ENCODE measurements around the gene CFC1B.
"Not testable (repeated sequence)": the region's sequence is repeated elsewhere in the genome, so short reads cannot be mapped to it uniquely, and the experiment has no call there.

CFC1B gene

GRCh38 chr2:130520992-130521391 lies at the start of gene CFC1B:
CFC1B (plus strand) TSS chr2:130521222; CDS start chr2:130521485, 263 bp downstream.
- DNase-seq: not testable (repeated sequence)

GRCh38 chr2:130491073-130491472 lies 29.9 kb upstream of the CFC1B start:
- DNase-seq: not testable (repeated sequence)

GRCh38 chr2:130509228-130509627 lies 11.8 kb upstream of the CFC1B start, which contains the start of gene POTEI:
POTEI (minus strand) TSS chr2:130509328; CDS start chr2:130509235, 93 bp downstream.
- not testable (repeated sequence) for DNase-seq

DNA sequence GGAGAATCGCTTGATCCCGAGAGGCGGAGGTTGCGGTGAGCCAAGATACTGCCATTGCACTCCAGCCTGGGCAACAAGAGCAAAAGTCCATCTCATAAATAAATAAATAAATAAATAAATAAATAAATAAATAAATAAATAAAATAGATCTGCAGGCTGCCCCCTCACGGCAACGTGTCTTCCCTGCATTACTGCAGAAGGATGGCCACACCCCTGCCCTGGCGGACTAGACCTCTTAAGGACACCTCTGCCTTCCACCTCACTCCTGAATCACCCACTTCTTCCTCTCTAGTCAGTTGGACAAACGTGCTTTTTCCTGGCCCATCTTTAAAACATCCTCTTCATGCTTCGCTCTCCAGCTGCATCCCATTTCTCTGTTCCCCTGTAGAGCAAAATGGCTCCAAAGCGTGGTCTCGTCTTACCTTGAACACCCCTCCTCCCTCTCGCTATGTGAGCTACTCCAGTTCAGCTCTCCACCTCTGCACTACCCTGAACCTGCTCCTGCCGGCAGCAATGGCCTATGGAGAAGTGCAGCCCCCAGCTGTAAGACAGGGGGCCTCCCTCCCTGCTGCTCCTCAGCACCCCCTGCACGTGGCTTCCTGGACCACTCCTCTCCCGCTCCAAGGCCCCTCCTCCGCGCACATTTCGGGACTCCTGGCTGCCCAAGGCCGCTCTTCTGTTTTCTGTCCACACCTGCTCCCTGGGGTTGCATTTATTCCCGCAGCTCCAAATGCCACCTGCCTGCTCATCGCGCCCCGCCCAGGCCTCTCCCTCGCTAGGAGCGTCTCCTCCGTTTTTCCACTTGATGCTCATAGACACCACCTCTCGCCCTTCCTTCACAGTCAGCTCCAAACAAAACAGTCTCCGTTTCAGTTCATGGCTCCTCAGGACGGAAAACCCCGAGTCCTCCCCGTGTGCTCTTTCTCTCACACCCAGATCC lies 9.9 kb upstream of the CFC1B start:
- DNase-seq: not testable (repeated sequence)

DNA sequence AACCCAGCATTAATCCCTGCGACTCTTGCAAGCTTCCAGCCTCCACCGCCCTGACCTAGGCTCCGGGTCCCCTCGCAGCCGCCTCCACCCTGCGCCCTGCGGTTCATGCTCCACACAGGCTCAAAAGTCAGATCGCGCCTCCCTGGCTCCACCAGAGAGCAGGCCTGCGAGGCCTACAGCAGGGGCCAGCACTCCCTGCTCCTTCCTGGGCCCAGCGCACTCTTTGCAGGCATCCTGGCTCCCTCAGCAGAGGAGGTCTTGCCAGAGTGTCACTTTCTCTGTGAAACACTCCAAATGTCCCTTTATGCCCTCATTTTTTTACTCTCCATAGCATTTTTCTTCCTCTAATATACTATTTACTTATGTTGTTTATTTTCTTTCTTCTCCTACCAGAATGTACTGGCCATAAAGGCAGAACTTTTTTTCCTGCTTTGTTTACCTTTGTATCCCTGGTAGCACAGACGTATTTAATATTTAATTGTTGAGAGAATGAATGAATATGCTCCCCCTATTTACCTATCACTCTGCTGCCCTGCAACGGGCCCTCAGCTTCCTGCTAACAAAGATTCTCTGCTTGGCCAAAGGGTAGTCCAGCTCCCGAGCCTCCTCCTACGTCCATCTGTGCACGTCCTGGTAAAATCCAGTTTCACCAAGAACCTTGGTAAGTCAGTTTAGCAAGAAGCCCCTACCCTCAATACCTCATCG lies 9.1 kb upstream of the CFC1B start:
- not testable (repeated sequence) for DNase-seq

DNA sequence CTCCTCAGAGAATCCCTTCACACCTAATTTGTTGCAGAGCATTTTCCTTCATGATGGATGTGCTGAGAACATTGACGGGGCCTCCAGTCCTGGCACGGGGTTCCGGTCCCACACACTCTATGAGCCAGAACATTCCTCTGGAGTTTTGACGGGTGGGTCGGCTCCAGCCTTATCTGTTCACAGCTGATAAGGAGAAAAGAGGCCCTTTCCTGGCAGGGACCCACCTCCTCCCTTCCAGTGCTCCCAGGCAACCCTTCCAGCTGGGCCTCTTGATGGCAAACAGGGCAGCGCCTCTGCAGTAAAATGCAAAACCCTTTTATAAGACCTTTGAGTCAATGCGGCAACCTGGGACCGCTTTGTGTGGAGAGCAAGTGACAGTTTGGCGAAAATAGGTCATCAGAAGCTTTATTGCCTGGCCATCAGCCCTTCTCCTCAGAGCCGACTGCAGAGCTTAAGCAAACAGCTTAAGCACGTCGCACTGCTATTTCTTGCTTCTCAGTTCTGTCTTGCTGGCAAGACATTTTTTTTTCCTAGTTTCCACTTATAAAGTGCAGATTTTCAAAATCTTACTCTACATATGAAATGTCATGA lies 2.4 kb upstream of the CFC1B start:
- DNase-seq: not testable (repeated sequence)

DNA sequence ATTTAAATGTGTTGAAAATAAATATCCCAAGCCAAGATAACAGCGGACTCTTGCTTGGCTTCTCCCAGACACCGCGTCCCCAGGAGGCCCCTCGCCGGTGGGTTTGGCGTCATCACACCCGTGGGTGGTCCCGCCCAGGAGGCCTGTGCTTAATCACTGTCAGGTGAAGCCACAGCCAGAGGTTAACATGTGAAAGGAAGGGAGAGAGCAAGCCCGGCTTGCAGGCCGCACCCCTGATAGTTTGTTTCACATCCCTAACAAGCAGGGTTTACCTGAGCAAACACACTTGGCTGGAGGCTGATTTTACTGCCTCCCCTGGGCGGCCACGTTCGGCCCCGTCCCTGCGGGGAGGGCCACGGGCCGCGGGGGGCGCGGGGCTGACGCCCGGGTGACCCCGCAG lies 1.4 kb downstream of the CFC1B start:
- DNase-seq: not testable (repeated sequence)

- DNase-seq: not testable (repeated sequence)
These were observed 6.4 kb downstream of the CFC1B start for GRCh38 chr2:130527365-130527967.

DNA sequence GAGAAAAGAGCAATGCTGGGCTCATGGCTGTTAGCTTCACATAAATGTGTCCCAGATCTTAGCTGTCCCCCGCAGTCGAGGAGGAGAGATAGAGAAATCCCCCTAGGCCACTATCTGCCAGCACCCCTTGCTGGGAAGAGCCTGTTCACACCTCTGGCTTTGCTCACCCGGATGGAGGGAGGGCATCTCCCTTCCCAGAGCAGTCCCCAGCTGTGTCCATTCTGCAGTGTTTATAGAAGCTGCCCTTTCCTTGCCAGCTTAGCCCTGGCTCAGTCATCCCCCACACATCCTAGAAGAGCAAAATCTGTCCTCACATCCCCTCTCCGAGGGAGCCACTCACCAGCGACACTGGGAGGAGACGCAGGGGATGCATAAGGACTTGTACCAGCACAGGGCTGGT lies 8.5 kb downstream of the CFC1B start:
- DNase-seq: not testable (repeated sequence)

DNA sequence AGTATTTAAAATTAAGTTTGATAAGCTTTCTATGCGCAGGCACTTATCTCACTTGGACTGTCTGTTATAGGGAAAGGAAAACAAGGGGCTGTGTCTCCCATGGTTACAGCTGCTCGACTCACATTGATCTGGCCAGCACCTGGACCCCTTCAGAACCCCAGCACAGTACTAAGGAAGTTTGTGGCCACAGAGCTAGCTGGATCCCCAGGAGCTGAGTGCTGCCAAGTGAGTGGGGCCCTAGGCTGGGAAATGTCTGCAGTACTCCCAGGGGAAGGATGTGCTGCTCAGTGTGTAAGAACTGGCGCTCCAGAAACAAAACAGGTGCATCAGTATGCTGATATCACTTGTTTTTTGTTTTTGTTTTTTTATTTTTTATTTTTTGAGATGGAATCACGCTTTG lies 9.2 kb downstream of the CFC1B start:
- not testable (repeated sequence) for DNase-seq

GRCh38 chr2:130531225-130531624 lies 10.2 kb downstream of the CFC1B start:
- not testable (repeated sequence) for DNase-seq

- DNase-seq: not testable (repeated sequence)
These were observed 10.7 kb downstream of the CFC1B start for GRCh38 chr2:130531672-130532071.

DNA sequence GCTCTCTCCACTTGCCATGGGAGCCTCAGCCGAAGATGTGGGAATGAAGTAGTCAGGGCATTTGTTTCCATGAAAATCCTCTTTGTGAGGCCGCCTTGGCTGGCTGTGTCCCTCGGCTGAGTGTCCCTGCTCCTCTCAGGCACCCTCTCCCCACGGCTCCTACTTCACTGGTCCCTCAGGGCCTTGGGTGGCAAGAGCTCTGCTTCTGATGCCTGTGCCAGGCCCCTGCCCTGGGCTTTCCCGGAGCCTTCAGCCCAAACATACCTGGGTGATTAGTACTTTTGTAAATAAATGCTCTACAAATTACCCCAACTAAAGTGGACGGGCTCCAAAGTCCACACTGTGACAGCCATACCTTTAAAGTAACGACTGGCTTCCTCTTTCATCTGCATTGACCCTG lies 15.6 kb downstream of the CFC1B start:
- DNase-seq: not testable (repeated sequence)

DNA sequence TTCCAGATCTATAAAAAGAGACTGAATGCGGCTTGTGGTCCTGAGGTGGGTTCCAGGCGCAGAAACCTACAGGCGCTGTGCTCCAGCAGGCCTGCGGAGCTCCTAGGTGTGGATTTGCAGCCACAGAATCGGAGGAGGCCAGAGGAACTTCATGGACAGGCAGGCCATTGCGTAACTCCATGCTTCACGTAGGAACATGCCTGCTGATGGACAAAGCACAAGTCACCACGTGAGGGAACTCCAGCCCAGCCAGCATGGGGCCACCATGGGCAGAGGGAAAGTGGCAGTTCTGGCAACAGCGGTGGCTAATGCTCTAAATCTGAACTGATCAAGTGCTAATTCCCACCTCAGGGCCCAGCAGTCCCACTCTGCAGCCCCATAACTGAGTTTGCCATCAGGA lies 17.2 kb downstream of the CFC1B start:
- not testable (repeated sequence) for DNase-seq

DNA sequence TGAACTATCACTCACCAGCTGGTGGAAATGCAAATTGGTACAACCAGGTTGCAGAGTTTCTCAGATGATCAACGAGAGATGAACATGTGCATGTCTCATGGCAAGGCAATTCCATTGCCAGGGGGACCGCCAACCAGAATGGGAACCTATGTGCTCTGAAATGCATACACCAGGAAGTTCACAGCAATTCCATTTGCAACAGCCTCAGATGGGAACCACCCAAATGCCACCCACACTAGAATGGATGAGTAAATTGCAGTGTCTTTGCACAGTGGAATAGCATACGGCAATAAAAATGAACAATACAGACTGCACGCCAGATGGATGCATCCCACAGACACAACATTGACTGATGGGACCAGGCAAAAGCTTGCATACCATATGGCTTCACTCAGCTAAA lies 21.8 kb downstream of the CFC1B start:
- DNase-seq: not testable (repeated sequence)

DNA sequence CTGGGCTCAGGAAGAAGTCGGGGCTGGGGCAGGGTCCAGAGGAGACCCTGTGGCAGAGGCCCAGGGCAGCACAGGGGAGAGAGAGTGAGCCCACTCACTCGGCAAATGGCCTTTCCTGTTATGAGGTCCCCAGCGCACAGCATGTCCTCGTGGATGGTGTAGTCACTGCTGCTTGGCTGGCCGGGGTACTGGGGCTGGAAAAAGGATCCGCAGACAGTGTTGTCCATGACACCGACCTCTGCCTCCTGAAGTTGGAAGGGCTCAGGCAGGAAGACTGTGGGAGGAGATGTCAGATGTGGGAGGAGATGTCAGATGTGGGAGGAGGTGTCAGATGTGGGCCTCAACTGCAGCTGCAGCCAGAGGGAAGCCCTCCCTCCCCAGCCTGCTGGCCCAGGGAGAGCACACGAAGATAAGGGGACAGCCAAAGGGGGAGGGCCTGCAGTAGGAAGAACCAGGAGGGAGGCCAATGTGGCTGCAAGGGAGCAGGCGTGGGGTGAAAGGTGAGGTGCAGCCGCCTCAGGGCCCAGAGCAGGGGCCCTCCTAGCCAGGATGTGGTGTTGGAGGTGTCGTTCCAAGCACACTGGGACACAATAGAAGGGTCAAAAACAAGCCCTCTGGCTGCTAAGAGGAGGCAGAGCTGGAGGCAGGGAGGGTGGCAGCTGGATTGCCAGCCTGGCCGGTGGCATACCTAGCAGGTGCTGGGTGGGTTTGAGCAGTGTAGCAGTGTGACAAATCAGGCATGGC lies 22.9 kb downstream of the CFC1B start:
- DNase-seq: not testable (repeated sequence)

GRCh38 chr2:130544978-130545377 lies 24.0 kb downstream of the CFC1B start:
- DNase-seq: not testable (repeated sequence)

- not testable (repeated sequence) for DNase-seq
These were observed 27.4 kb downstream of the CFC1B start for GRCh38 chr2:130548418-130548817.

GRCh38 chr2:130549475-130549874 lies 28.5 kb downstream of the CFC1B start:
- not testable (repeated sequence) for DNase-seq

DNA sequence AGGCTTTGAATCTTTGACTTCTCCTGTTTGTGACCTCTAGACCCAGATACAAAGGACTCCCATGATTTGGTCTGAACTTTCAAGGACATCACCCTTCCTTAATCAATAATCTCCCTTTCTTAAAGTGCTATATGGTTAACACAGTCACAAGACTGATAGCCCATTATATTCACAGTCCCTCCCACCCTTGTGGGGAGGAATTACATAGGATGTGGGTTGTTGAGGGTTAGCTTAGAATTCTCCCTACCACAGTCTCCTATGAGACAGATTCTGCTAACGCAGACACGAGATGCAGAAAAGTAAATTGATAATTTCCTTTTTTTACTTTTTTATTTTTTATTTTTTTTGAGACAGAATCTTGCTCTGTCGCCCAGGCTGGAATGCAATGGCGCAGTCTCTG lies 33.2 kb downstream of the CFC1B start:
- DNase-seq: not testable (repeated sequence)

- DNase-seq: not testable (repeated sequence)
These were observed 35.4 kb downstream of the CFC1B start for GRCh38 chr2:130556441-130556840.

- DNase-seq: not testable (repeated sequence)
These were observed 45.1 kb downstream of the CFC1B start for GRCh38 chr2:130566165-130566564.

All from GOT3 (cell line).